HepG2 (cell line): Measurements from ENCODE around the gene PALM. TPM values are rescaled to one million over a fixed set of nuclear protein-coding genes. Genes with fewer than 3 reads are reported as not detected.

Source experiments
- ARID5B ChIP-seq: IDR thresholded peaks from 2 replicates; pipeline ENCODE4 v1.4.0; 2020; ENCODE audit warnings: mild to moderate bottlenecking, missing genetic modification reagents
- ARNT2 ChIP-seq: sonication (generic); formaldehyde crosslinking; IDR thresholded peaks from 2 replicates; pipeline ENCODE4 v1.8.0; 2022; ENCODE audit warnings: mild to moderate bottlenecking, low read depth, missing genetic modification reagents, moderate library complexity
- CBFB ChIP-seq: sonication (generic); formaldehyde crosslinking; IDR thresholded peaks from 2 replicates; pipeline ENCODE4 v1.4.0; 2020; ENCODE audit warnings: missing genetic modification reagents
- EHMT2 ChIP-seq: fragments of 200-600 bp; sonication (generic); IDR thresholded peaks from 2 replicates; pipeline ENCODE4 v1.7.0; 2017; ENCODE audit warnings: antibody characterized with exemption, low read depth, low read length, borderline replicate concordance
- FOXA1 ChIP-seq, 2 experiments: fragments of 450-650 bp in 1 of 2; sonication (generic) in 1 of 2; formaldehyde crosslinking in 1 of 2; IDR thresholded peaks; 2 replicates each; pipeline versions ENCODE4 v1.4.0 to v1.6.1; 2016 to 2020; ENCODE audit warnings: missing genetic modification reagents in 1 of 2
- GATAD2A ChIP-seq: IDR thresholded peaks from 2 replicates; pipeline ENCODE4 v1.6.1; 2016
- GMEB1 ChIP-seq: sonication (generic); formaldehyde crosslinking; IDR thresholded peaks from 2 replicates; pipeline ENCODE4 v1.5.1; 2020; ENCODE audit warnings: missing genetic modification reagents, mild to moderate bottlenecking, borderline replicate concordance
- LCORL ChIP-seq, 2 experiments: fragments of 450-650 bp in 1 of 2; sonication (generic) in 1 of 2; formaldehyde crosslinking in 1 of 2; IDR thresholded peaks; 2 replicates each; pipeline versions ENCODE4 v1.5.0 to v1.6.1; 2017 to 2020; ENCODE audit warnings: antibody characterized with exemption in 1 of 2, missing genetic modification reagents in 1 of 2
- MAFG ChIP-seq: sonication (generic); formaldehyde crosslinking; IDR thresholded peaks from 2 replicates; pipeline ENCODE4 v1.5.1; 2020; ENCODE audit warnings: mild to moderate bottlenecking, missing genetic modification reagents
- MAFK ChIP-seq, 2 experiments: IDR thresholded peaks in 1 of 2; conservative IDR thresholded peaks in 1 of 2; 2 replicates each; pipeline ENCODE4 v1.6.1; 2011; ENCODE audit warnings: improper control_type of control experiment in 2 of 2, low read length in 2 of 2
- NFIB ChIP-seq: sonication (generic); formaldehyde crosslinking; IDR thresholded peaks from 2 replicates; pipeline ENCODE4 v1.9.0; 2021; ENCODE audit warnings: missing genetic modification reagents, mild to moderate bottlenecking, borderline replicate concordance
- ZNF274 ChIP-seq: sonication (generic); formaldehyde crosslinking; IDR thresholded peaks from 2 replicates; pipeline ENCODE4 v1.5.1; 2020; ENCODE audit warnings: mild to moderate bottlenecking, missing genetic modification reagents
- ZNF331 ChIP-seq: sonication (generic); formaldehyde crosslinking; IDR thresholded peaks from 2 replicates; pipeline ENCODE4 v1.4.0; 2020; ENCODE audit warnings: missing genetic modification reagents
- ZNF33B ChIP-seq: sonication (generic); formaldehyde crosslinking; IDR thresholded peaks from 2 replicates; pipeline ENCODE4 v1.5.1; 2020; ENCODE audit warnings: mild to moderate bottlenecking, missing genetic modification reagents
- polyA plus RNA-seq, 8 experiments: library from polyadenylated mRNA; depleted of rRNA in 3 of 8; stranded (reverse) in 7 of 8; unstranded in 1 of 8; fragments of >200 nt; fragmentation: Illumina TruSeq in 4 of 8; extraction: Trizol in 4 of 8; gene quantifications; 2 replicates each; pipeline versions ENCODE4 v1.2.1 to v1.2.3, GENCODE V29; 2011 to 2016; ENCODE audit warnings: low read depth in 4 of 8, missing spikeins in 1 of 8, mixed read lengths in 1 of 8; ENCODE audit not compliant: insufficient read depth in 1 of 8
- total RNA-seq, 5 experiments: library from RNA; depleted of rRNA; stranded (reverse); fragments of >200 nt; fragmentation: Illumina TruSeq; extraction: Trizol; gene quantifications; 2 replicates each; pipeline ENCODE4 v1.2.3, GENCODE V29; 2016; ENCODE audit warnings: low read depth in 1 of 5
- TF ChIP-seq, protein P1 (sequence below): sonication (generic); formaldehyde crosslinking; IDR thresholded peaks from 2 replicates; pipeline ENCODE4 v1.5.0; 2020; ENCODE audit warnings: mild to moderate bottlenecking, missing genetic modification reagents, borderline replicate concordance
- TF ChIP-seq, protein P2 (sequence below), 2 experiments: sonication (generic) in 1 of 2; formaldehyde crosslinking in 1 of 2; IDR thresholded peaks; 2 replicates each; pipeline versions ENCODE4 v1.5.1 to v1.6.1; 2011 to 2020; ENCODE audit warnings: borderline replicate concordance in 1 of 2, low read depth in 1 of 2, low read length in 1 of 2, mild to moderate bottlenecking in 1 of 2, missing genetic modification reagents in 1 of 2, moderate library complexity in 1 of 2

Gene PALM
- total and polyA plus RNA-seq, 2 of the 13 experiments (the other 11 are each of a cell fraction or from before 2014, with no cell fraction given), result 4.0 to 9.7 TPM

DNA sequence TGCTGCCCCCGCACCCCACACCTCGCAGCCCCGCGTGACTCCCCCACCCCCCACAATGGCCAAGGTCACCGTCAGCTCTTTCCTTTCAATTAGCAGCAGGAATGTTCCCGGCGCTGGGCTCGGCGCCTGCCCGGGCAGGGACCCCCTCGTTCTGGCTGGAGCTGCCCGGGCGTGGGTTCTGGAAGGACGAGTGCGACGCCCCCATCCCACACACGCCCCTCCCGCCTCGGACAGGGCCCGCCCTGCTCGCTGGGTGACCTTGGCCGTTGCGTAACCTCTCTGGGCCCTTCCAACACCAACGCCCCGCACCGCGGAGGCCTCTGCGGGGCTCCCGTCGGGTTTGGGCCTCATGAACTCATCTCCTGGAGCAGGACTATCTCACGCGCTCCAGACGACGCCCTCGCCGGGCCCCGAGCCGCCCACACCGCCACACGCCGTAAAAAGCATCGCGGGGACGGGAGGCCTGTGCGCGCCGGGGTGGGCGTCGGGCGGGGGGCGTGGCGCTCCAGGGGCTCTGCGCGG, 10.3 kb downstream of the PALM start (continued):
- TF ChIP-seq ARID5B (CRISPR knock-in tag) (peak; percentile 51; the same call in 1 of the 2 replicates), MAFG (no peak), CBFB (0 out of 2 replicates have a peak, but pooled peaks have one; percentile 42), ZNF331 (CRISPR knock-in tag) (no peak), ARNT2 (peak; percentile 69), GATAD2A (CRISPR knock-in tag) (peak; percentile 55), NFIB (no peak), MAFK (conservative IDR thresholded peaks at IDR 0.05 in 1 of 2, IDR thresholded peaks at IDR 0.05 in 1 of 2; ENCODE audit: low read length in 2 of 2) (no peak), ZNF274 (CRISPR knock-in tag) (peak; percentile 30; the same call in 1 of the 2 replicates), LCORL (IDR thresholded peaks at IDR 0.05) (no peak), LCORL (CRISPR knock-in tag; IDR thresholded peaks at IDR 0.05) (peak; percentile 58; the same call in 1 of the 2 replicates), EHMT2 (no peak), ZNF33B (CRISPR knock-in tag) (peak; percentile 63; the same call in 1 of the 2 replicates), FOXA1 (IDR thresholded peaks at IDR 0.05) (no peak), FOXA1 (CRISPR knock-in tag; IDR thresholded peaks at IDR 0.05) (no peak), GMEB1 (no peak)
- TF ChIP-seq, protein P1, sequence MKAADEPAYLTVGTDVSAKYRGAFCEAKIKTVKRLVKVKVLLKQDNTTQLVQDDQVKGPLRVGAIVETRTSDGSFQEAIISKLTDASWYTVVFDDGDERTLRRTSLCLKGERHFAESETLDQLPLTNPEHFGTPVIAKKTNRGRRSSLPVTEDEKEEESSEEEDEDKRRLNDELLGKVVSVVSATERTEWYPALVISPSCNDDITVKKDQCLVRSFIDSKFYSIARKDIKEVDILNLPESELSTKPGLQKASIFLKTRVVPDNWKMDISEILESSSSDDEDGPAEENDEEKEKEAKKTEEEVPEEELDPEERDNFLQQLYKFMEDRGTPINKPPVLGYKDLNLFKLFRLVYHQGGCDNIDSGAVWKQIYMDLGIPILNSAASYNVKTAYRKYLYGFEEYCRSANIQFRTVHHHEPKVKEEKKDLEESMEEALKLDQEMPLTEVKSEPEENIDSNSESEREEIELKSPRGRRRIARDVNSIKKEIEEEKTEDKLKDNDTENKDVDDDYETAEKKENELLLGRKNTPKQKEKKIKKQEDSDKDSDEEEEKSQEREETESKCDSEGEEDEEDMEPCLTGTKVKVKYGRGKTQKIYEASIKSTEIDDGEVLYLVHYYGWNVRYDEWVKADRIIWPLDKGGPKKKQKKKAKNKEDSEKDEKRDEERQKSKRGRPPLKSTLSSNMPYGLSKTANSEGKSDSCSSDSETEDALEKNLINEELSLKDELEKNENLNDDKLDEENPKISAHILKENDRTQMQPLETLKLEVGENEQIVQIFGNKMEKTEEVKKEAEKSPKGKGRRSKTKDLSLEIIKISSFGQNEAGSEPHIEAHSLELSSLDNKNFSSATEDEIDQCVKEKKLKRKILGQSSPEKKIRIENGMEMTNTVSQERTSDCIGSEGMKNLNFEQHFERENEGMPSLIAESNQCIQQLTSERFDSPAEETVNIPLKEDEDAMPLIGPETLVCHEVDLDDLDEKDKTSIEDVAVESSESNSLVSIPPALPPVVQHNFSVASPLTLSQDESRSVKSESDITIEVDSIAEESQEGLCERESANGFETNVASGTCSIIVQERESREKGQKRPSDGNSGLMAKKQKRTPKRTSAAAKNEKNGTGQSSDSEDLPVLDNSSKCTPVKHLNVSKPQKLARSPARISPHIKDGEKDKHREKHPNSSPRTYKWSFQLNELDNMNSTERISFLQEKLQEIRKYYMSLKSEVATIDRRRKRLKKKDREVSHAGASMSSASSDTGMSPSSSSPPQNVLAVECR (CRISPR knock-in tag), result peak; percentile 44; the same call in 1 of the 2 replicates
- TF ChIP-seq, protein P2, sequence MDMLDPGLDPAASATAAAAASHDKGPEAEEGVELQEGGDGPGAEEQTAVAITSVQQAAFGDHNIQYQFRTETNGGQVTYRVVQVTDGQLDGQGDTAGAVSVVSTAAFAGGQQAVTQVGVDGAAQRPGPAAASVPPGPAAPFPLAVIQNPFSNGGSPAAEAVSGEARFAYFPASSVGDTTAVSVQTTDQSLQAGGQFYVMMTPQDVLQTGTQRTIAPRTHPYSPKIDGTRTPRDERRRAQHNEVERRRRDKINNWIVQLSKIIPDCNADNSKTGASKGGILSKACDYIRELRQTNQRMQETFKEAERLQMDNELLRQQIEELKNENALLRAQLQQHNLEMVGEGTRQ (IDR thresholded peaks at IDR 0.05; ENCODE audit: low read depth, low read length), result no peak
- TF ChIP-seq, protein P2 (CRISPR knock-in tag; IDR thresholded peaks at IDR 0.05; ENCODE audit: borderline replicate concordance), result no peak
